A673 (cell line): Measurements from ENCODE around the gene ADNP2.

Experiments used
- EZH2 ChIP-seq: fragments of 200-600 bp; sonication (generic); IDR thresholded peaks from 2 replicates; pipeline ENCODE4 v1.6.1; 2017; ENCODE audit warnings: borderline replicate concordance, low read depth, mild to moderate bottlenecking, mixed read lengths, antibody characterized with exemption, low read length; ENCODE audit not compliant: poor library complexity, severe bottlenecking
- TF ChIP-seq, protein P1 (sequence below): fragments of 300-800, 200-600 bp; sonication (generic); conservative IDR thresholded peaks from 2 replicates; pipeline ENCODE4 v1.5.1; 2017; ENCODE audit warnings: low read depth, mild to moderate bottlenecking, antibody characterized with exemption, low read length, moderate library complexity, mixed read lengths

DNA sequence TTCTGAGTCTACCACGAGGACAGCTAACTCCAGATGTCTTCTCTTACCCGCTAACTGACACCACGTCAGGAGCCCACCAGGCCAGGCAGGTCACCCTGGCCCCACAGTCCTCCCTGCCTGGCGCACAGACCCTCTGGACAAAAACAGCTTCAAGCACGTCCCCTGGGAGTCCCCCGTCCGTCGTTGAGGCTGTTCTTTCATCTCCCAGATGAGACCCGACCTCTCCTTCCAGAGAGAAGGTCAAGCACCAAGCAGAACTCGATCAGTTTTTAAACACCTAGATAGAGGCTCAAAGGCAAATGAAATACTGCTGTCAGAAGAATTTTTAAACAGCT lies 80.4 kb downstream of the ADNP2 start:
- TF ChIP-seq, protein P1, sequence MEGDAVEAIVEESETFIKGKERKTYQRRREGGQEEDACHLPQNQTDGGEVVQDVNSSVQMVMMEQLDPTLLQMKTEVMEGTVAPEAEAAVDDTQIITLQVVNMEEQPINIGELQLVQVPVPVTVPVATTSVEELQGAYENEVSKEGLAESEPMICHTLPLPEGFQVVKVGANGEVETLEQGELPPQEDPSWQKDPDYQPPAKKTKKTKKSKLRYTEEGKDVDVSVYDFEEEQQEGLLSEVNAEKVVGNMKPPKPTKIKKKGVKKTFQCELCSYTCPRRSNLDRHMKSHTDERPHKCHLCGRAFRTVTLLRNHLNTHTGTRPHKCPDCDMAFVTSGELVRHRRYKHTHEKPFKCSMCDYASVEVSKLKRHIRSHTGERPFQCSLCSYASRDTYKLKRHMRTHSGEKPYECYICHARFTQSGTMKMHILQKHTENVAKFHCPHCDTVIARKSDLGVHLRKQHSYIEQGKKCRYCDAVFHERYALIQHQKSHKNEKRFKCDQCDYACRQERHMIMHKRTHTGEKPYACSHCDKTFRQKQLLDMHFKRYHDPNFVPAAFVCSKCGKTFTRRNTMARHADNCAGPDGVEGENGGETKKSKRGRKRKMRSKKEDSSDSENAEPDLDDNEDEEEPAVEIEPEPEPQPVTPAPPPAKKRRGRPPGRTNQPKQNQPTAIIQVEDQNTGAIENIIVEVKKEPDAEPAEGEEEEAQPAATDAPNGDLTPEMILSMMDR, result no peak
- no peak for TF ChIP-seq EZH2
